SU-DHL-6 (cell line): ENCODE measurements around the gene MISP.

Source experiments
- CTCF ChIP-seq: fragments of 200-600 bp; sonication (generic); IDR thresholded peaks from one replicate; pipeline ENCODE4 v1.5.1; 2017; ENCODE audit warnings: antibody characterized with exemption, mild to moderate bottlenecking, low read length, moderate library complexity; ENCODE audit not compliant: insufficient read depth, poor library complexity, severe bottlenecking
- EZH2phosphoT487 ChIP-seq: fragments of 200-600 bp; sonication (generic), shearing (Covaris generic); conservative IDR thresholded peaks from 2 replicates; pipeline ENCODE4 v1.6.1; 2018; ENCODE audit warnings: mild to moderate bottlenecking, antibody characterized with exemption, low read length, moderate library complexity, mixed read lengths

- TF ChIP-seq CTCF (no peak), EZH2phosphoT487 (no peak)
Observed at GRCh38 chr19:792306-792885, 41.5 kb downstream of the MISP start.
